Astrocyte of the hippocampus (primary cell): ENCODE measurements around the gene CAPZA1.
A peak's percentile ranks its signal among the peaks of the same experiment; 100 is the strongest.
"Not testable (repeated sequence)": the region's sequence is repeated elsewhere in the genome, so short reads cannot be mapped to it uniquely, and the experiment has no call there.

Experiments used
- DNase-seq: peaks from one replicate; pipeline ENCODE4 v3.0.0; 2011; ENCODE audit warnings: low read depth, low spot score

The CAPZA1 gene

GRCh38 chr1:112619518-112620376 is at the start of gene CAPZA1:
Gene CAPZA1 (plus strand): TSS chr1:112619832. CDS start chr1:112619845, 13 bp downstream.
- DNase-seq: peak; percentile 97

DNA sequence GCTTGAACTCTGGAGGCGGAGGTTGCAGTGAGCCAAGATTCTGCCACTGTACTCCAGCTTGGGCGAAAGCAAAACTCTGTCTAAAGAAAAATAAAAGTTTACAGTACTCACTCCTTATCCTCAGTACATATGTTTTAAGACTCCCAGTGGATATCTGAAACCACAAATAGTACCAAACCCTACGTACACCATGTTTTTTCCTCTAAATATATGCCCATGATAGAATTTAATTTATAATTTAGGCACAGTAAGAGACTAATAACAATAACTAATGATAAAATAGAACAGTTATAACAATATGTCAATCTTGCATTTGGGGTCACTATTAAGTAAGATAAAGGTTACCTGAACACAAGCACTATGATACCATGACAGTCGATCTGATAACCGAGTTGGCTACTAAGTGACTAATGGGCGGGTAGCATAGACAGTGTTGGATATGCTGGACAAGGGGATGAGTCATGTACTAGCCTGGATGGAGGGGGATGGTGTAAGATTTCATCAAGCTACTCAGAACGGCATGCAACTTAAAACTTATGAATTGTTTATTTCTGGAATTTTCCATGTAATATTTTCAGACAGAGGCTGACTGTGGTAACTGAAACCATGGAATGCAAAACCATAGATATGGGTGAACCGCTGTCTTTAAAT is 44.4 kb upstream of the CAPZA1 start:
- DNase-seq: peak; percentile 76

DNA sequence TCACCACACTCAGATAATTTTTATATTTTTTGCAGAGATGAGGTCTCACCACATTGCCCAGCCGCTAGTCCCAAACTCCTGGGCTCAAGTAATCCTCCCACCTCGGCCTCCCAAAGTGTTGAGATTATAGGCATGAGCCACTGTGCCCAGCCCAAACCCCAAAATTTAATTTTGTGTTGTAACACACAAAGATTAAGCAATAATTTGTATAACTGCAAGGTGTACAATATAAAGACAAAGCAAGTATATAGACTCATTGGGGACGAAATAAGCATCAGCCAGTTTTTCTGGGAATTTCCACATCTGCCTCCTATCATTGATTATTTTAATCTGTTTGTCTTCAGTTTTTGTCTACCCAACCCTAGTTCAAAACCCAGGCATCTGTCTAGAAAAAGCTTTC is 43.4 kb upstream of the CAPZA1 start:
- DNase-seq: no peak

DNA sequence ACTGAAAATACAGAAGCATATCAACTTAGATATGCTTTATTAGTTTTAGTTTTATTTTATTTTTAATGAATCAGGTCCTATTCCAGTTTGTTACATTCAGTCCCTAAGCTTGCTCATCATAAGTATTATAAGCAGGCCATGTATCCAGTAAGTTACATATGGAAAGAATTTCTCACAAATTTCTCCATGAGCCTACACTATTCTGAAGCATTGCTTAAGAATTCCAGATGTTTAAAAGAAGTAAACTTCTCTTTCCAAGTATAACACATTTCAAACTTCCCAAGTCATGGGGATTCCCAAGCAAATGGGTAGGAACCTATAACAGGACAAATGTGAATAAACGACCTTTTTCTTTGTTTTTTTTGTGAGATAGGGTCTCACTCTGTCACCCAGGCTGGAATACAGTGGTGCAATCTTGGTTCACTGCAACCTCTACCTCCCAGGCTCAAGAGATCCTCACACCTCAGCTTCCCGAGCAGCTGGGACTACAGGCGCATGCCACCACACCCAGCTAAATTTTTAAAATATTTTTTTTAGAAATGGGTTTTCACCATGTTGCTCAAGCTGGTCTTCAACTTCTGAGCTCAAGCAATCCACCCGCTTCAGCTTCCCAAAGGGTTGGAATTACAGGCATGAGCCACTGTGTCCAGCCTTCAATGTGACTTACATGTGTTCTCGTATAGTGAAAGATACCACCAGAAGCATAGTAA is 39.7 kb upstream of the CAPZA1 start:
- DNase-seq: no peak

DNA sequence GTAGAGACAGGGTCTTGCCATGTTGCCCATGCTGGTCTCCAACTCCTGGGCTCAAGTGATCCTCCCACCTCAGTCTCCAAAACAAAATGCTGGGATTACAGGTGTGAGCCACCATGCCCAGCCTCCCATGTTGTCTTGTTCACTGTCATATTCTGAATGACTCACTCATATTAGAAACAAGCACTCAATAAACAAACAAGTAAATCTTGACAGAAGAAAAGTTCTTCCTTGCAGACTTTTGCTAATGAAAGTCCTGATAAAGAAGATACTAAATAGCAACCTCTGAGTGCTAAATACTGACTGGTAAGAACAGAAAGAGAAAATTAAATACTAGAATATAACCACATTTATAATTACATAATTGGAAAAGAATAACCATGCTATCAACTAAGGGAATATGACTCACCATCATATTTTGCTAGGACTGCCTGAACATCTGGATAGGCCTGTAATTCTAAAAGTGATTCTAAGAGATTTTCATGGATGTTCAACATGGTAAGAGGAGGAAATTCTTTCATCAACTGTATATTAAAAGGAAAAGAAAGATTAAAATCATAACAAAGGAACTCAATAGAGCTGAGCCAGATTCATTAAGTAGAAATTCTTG is 37.9 kb upstream of the CAPZA1 start:
- no peak for DNase-seq

- no peak for DNase-seq
Measured at GRCh38 chr1:112583366-112583765, 36.3 kb upstream of the CAPZA1 start.

- no peak for DNase-seq
Measured at GRCh38 chr1:112589766-112590165, 29.9 kb upstream of the CAPZA1 start.

- no peak for DNase-seq
Measured at GRCh38 chr1:112594208-112594876, 25.3 kb upstream of the CAPZA1 start.

- no peak for DNase-seq
Measured at GRCh38 chr1:112599477-112599876, 20.2 kb upstream of the CAPZA1 start.

DNA sequence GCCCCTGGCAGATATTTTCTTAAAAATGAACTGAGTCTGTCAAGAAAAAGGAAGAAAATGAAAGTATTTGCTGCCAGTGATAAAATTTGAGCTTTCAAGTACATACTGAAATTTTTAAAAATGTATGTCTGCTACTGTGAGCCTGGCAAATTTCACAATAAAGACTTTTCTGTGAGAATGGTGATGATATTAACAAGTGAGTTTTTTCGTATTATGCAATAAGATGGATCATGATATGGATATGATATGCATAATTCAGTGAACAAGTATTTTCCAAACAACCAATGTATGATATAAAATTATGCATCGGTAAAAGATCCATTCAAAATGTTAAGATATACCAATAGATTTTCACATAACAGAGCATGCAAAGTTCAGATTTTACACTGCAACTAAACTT is 16.6 kb upstream of the CAPZA1 start:
- DNase-seq: no peak

DNA sequence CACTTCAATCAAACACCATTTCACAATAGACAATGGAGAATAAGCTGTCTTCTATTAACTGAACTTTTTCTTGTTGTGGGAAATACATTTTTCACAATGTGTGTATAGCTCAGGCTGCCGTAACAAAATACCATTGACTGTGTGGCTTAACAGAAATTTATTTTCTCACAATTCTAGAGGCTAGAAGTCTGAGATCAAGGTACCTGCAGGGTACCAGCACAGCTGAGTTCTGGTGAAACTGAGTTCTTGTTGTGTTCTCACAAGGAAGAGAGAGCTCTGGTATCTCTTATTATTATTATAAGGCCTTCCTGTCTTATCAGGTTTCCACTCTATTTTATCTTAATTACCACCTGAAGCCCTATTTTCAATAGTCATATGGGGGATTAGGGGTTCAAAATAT is 16.1 kb upstream of the CAPZA1 start:
- no peak for DNase-seq

GRCh38 chr1:112605633-112606327 is 13.9 kb upstream of the CAPZA1 start:
- DNase-seq: peak; percentile 26

DNA sequence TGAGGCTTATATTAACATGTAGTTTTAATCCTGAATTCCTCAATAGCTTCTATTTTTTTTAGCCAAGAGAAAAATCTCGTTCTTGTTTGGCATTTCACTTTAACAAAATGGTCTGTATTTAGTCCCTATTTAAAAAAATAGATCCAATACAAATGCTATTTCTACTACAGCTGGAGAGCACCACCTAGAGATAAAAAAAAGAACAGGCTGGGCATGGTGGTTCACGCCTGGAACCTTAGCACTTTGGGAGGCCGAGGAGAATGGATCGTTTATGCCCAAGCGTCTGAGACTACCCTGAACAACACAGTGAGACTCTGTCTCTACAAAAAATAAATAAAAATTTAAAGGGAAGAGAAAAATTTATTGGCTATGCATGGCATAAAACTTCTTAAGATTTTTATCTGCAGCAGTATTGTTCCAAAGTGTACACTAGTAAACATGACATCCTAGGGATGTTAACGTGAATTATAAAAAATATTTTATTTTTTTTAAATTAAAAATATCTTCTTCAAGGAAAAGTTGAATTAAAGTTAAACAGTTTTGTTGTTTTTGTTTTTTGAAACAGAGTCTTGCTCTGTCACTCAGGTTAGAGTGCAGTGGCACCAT is 5.1 kb upstream of the CAPZA1 start:
- peak; percentile 77 for DNase-seq

DNA sequence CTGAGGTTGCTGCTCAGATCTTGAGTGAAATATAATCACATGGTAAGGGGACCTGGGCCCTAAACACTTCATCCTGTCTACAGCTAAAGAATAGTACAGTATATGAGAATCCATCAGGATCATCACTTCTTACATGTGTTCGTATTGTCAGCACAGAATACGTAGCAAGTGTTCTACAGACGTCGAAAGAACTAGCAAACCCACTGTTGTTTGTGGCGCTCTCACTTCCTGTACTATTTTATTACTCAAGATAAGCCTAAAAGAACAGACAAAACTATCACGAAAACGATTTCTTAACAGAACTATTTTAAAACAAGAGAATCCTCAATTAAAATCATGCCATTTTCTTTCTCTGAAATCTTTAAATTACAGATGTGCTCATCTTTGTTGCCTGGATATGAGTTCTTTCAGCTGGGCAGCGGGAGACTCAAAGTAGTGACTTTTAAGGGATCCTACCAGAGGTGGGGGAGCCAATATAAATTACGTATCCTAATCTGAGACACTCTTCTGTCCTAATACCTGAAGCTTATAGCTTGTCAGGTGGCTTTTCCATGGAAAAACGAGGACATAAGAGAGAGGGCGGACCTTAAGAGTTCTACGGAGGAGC is 1.4 kb upstream of the CAPZA1 start:
- peak; percentile 38 for DNase-seq

- DNase-seq: peak; percentile 81
Measured at GRCh38 chr1:112618721-112619517, 713 bp upstream of the CAPZA1 start, which contains the start of gene ST7L. Gene ST7L (minus strand): TSS chr1:112619141. CDS start chr1:112619113, 28 bp downstream.

DNA sequence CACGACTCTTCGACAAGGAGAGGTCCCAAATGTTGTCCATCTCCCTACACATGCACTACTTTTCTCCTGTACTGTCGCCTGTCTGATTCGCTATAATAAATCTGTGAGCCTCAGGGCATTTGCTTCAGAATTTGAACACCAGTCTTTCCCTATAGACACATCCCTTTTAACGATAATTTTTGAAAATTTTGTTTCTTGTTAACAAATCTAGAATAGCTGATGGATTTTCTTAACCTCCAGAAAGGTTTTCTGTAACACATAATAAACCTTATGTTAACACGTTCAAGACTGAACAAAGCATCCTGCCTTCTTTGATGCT is 704 bp downstream of the CAPZA1 start:
- DNase-seq: no peak

DNA sequence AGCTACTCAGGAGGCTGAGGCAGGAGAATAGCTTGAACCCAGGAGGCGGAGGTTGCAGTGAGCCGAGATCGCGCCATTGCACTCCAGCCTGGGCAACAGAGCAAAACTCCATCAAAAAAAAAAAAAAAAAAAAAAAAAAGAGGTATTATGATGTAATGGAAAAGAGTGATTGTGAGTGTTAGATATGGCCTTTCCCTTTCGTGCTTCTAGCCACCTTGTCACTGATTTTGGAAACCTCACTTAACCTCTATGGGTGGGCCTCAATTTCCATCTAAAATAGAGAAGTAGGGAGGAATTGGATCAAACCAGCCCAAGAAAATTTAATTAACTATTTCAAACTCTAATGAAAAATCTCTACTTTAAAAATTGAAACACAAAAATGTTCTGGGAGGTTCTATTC is 4.9 kb downstream of the CAPZA1 start:
- not testable (repeated sequence) for DNase-seq

GRCh38 chr1:112625696-112626095 is 6.1 kb downstream of the CAPZA1 start:
- DNase-seq: peak; percentile 38

DNA sequence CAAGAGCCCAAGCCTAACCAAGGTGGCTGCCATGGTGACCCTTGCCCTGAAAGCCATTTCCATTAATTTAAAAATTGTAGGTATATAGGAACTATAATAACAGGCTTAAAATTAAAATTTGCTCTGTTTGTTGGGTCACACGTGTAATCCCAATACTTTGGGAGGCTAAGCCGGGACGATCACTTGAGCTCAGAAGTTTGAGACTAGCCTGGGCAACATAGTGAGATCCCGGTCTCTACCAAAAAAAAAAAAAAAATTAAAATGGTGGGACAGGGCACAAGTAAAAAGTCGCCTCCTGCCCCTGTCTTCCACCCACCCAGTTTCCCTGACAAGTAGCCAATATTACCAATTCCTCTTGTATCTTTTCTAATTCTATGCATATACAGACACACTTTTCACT is 6.6 kb downstream of the CAPZA1 start:
- no peak for DNase-seq
